Measurements from ENCODE around the gene RNPEP. TPM values are rescaled to one million over a fixed set of nuclear protein-coding genes. Genes with fewer than 3 reads are reported as not detected.
"Not testable (repeated sequence)": the region's sequence is repeated elsewhere in the genome, so short reads cannot be mapped to it uniquely, and the experiment has no call there.

Gene RNPEP
- total and polyA plus RNA-seq, 3 donors from 2014 or later = 55.4 to 60.4 (median 58.1) TPM

- no peaks in the 10 kb centered on the region for H3K27me3 ChIP-seq
- WGBS, 2 donors = 70 to 87% methylated on average over 13 to 19 of the region's 19 CpGs
- no peaks in the 10 kb centered on the region for H3K36me3 ChIP-seq (ENCODE audit: low read depth, missing control alignments)
- H3K4me1 ChIP-seq = no peaks in the 10 kb centered on the region
- intact Hi-C loops (cut with DNase I; ENCODE audit: low total_unique reads) = no loop called here
- H3K9me3 ChIP-seq = no peaks in the 10 kb centered on the region
- DNase-seq = no peak
- TF ChIP-seq POLR2A (IDR thresholded peaks at IDR 0.05) = no peak
- TF ChIP-seq CTCF (IDR thresholded peaks at IDR 0.05) = no peak
- H3K27ac ChIP-seq = no peak overlapping the region
- no peak overlapping the region for H3K4me3 ChIP-seq
These were observed 36.2 kb downstream of the RNPEP start for GRCh38 chr1:202018468-202019234.

- H3K4me3 ChIP-seq; H3K9me3 ChIP-seq; H3K4me1 ChIP-seq; H3K27ac ChIP-seq; H3K36me3 ChIP-seq (ENCODE audit: low read depth, missing control alignments); H3K27me3 ChIP-seq; DNase-seq; intact Hi-C loops (cut with DNase I; ENCODE audit: low total_unique reads): not testable (repeated sequence)
- WGBS, 2 donors = 90 to 94% methylated on average over 8 of the region's 8 CpGs
These were observed 36.7 kb downstream of the RNPEP start for GRCh38 chr1:202019235-202019558.

- no peaks in the 10 kb centered on the region for H3K36me3 ChIP-seq (ENCODE audit: low read depth, missing control alignments)
- H3K27me3 ChIP-seq = no peaks in the 10 kb centered on the region
- WGBS, 2 donors = 56 to 59% methylated on average over 6 of the region's 6 CpGs
- no peak for DNase-seq
- no peak overlapping the region for H3K27ac ChIP-seq
- no peaks in the 10 kb centered on the region for H3K9me3 ChIP-seq
- no peaks in the 10 kb centered on the region for H3K4me1 ChIP-seq
- TF ChIP-seq POLR2A (IDR thresholded peaks at IDR 0.05) (no peak), CTCF (IDR thresholded peaks at IDR 0.05) (no peak)
- intact Hi-C loops (cut with DNase I; ENCODE audit: low total_unique reads) = no loop called here
- no peak overlapping the region for H3K4me3 ChIP-seq
These were observed 40.6 kb downstream of the RNPEP start for GRCh38 chr1:202023001-202023433.

GRCh38 chr1:202029171-202029665, 46.8 kb downstream of the RNPEP start:
- WGBS, 2 donors = 67 to 78% methylated on average over 5 of the region's 5 CpGs

GRCh38 chr1:202029727-202030126, 47.3 kb downstream of the RNPEP start:
- Histone ChIP-seq H3K9me3 (no peaks in the 10 kb centered on the region), H3K27ac (no peak overlapping the region), H3K27me3 (no peaks in the 10 kb centered on the region), H3K4me3 (no peak overlapping the region), H3K36me3 (ENCODE audit: low read depth, missing control alignments) (no peaks in the 10 kb centered on the region), H3K4me1 (no peaks in the 10 kb centered on the region)
- intact Hi-C loops (cut with DNase I; ENCODE audit: low total_unique reads) = no loop called here
- DNase-seq = no peak
- 88 to 89% methylated on average over 2 of the region's 2 CpGs for WGBS, 2 donors
- TF ChIP-seq POLR2A (IDR thresholded peaks at IDR 0.05) (no peak), CTCF (IDR thresholded peaks at IDR 0.05) (no peak)

More at GRCh38 chr1:202029171-202029665, 46.8 kb downstream of the RNPEP start:
- DNase-seq = no peak
- Histone ChIP-seq H3K27me3 (no peaks in the 10 kb centered on the region), H3K27ac (no peak overlapping the region), H3K4me3 (no peak overlapping the region), H3K36me3 (ENCODE audit: low read depth, missing control alignments) (no peaks in the 10 kb centered on the region), H3K9me3 (no peaks in the 10 kb centered on the region), H3K4me1 (no peaks in the 10 kb centered on the region)
- intact Hi-C loops (cut with DNase I; ENCODE audit: low total_unique reads) = no loop called here
- TF ChIP-seq POLR2A (IDR thresholded peaks at IDR 0.05) (no peak), CTCF (IDR thresholded peaks at IDR 0.05) (no peak)
